Spinal cord (tissue), 10 donors: ENCODE data around the gene LAMTOR2. TPM values are rescaled to one million over a fixed set of nuclear protein-coding genes. Genes with fewer than 3 reads are reported as not detected.
A peak's percentile ranks its signal among the peaks of the same experiment; 100 is the strongest.
"Not testable (repeated sequence)": the region's sequence is repeated elsewhere in the genome, so short reads cannot be mapped to it uniquely, and the experiment has no call there.

Experiments
- DNase-seq, 6 donors: peaks; one replicate each; pipeline versions ENCODE4 v3.0.0 to v3.0.0-alpha.2; 2013 to 2015; ENCODE audit warnings: low spot score in 6 of 6, low read depth in 4 of 6
- H3K27ac ChIP-seq: one replicate; pipeline ENCODE4 v1.5.1; 2013; ENCODE audit warnings: low read depth, low read length, control low read depth
- H3K27me3 ChIP-seq: one replicate; pipeline ENCODE4 v1.6.1; 2013; ENCODE audit warnings: low read length; ENCODE audit not compliant: control insufficient read depth, insufficient read depth
- H3K36me3 ChIP-seq: one replicate; pipeline ENCODE4 v1.6.1; 2013; ENCODE audit warnings: low read length; ENCODE audit not compliant: control insufficient read depth, insufficient read depth
- H3K4me1 ChIP-seq: one replicate; pipeline ENCODE4 v1.6.1; 2013; ENCODE audit warnings: low read length; ENCODE audit not compliant: control insufficient read depth, insufficient read depth
- H3K4me3 ChIP-seq: one replicate; pipeline ENCODE4 v1.5.1; 2013; ENCODE audit warnings: low read depth, low read length, control low read depth
- H3K9me3 ChIP-seq: one replicate; pipeline ENCODE4 v1.6.1; 2013; ENCODE audit warnings: low read length; ENCODE audit not compliant: control insufficient read depth, insufficient read depth
- WGBS: methylation state at CpG from one replicate; pipeline ENCODE4 v1.1.5; 2013; ENCODE audit warnings: missing lambda C conversion rate; ENCODE audit not compliant: insufficient coverage; 5-methylcytosine and 5-hydroxymethylcytosine counted together
- polyA plus RNA-seq, 2 donors: library from polyadenylated mRNA; unstranded; fragments of 120-200 nt; gene quantifications; one replicate each; pipeline ENCODE4 v1.2.1, GENCODE V29; 2013; ENCODE audit not compliant: insufficient read length in 2 of 2
- total RNA-seq, 2 donors: library from RNA; depleted of rRNA in 1 of 2; stranded (reverse); fragments of 120-200 nt in 1 of 2; fragments of >200 nt in 1 of 2; gene quantifications; one replicate each; pipeline versions ENCODE4 v1.2.3 to v1.2.4, GENCODE V29; 2013 to 2014
- donor health status: healthy.

The LAMTOR2 gene
- total and polyA plus RNA-seq, 4 donors = 34.9 to 76.8 (median 73.7) TPM

- H3K9me3 ChIP-seq = no peaks in the 10 kb centered on the region
- no peaks in the 10 kb centered on the region for H3K27me3 ChIP-seq
- H3K27ac ChIP-seq = peak overlapping the region; percentile 76
- H3K4me1 ChIP-seq = peaks cover 11% of the 10 kb centered on the region
- DNase-seq = no peak
- peaks cover 27% of the 10 kb centered on the region for H3K36me3 ChIP-seq
- 0% methylated on average over 1 of the region's 4 CpGs for WGBS
- H3K4me3 ChIP-seq = peak overlapping the region; percentile 78
Observed at GRCh38 chr1:156021093-156021428, 33.5 kb upstream of the LAMTOR2 start.

- Histone ChIP-seq H3K36me3 (peaks cover 18% of the 10 kb centered on the region), H3K4me3 (no peak overlapping the region), H3K27me3 (no peaks in the 10 kb centered on the region), H3K4me1 (peaks cover 11% of the 10 kb centered on the region), H3K27ac (no peak overlapping the region), H3K9me3 (no peaks in the 10 kb centered on the region)
- WGBS = 60% methylated on average over 1 of the region's 2 CpGs
- DNase-seq = no peak
Observed at GRCh38 chr1:156021954-156022353, 32.6 kb upstream of the LAMTOR2 start.

- WGBS = 88% methylated on average over 4 of the region's 5 CpGs
- DNase-seq = no peak
- H3K4me3 ChIP-seq = no peak overlapping the region
Observed at GRCh38 chr1:156024801-156025200, 29.8 kb upstream of the LAMTOR2 start.

GRCh38 chr1:156025876-156026275, 28.7 kb upstream of the LAMTOR2 start:
- H3K27ac ChIP-seq = no peak overlapping the region
- no peaks in the 10 kb centered on the region for H3K9me3 ChIP-seq
- peaks cover 4% of the 10 kb centered on the region for H3K4me1 ChIP-seq
- H3K4me3 ChIP-seq = no peak overlapping the region
- no peaks in the 10 kb centered on the region for H3K36me3 ChIP-seq
- H3K27me3 ChIP-seq = no peaks in the 10 kb centered on the region
- WGBS = 17% methylated on average over 9 of the region's 9 CpGs
- DNase-seq = peak in 2 of 6 donors; percentile 42 to 47

More at GRCh38 chr1:156024801-156025200, 29.8 kb upstream of the LAMTOR2 start:
- Histone ChIP-seq H3K27ac (no peak overlapping the region), H3K9me3 (no peaks in the 10 kb centered on the region), H3K36me3 (no peaks in the 10 kb centered on the region), H3K27me3 (no peaks in the 10 kb centered on the region), H3K4me1 (peaks cover 10% of the 10 kb centered on the region)

- Histone ChIP-seq H3K4me3 (no peak overlapping the region), H3K36me3 (no peaks in the 10 kb centered on the region), H3K27me3 (no peaks in the 10 kb centered on the region), H3K27ac (no peak overlapping the region), H3K4me1 (peaks cover 4% of the 10 kb centered on the region), H3K9me3 (no peaks in the 10 kb centered on the region)
- no peak for DNase-seq
- no CpG with 5 or more reads among the region's 4 CpGs for WGBS
Observed at GRCh38 chr1:156026588-156026987, 28.0 kb upstream of the LAMTOR2 start.

GRCh38 chr1:156033011-156033410, 21.6 kb upstream of the LAMTOR2 start:
- H3K27ac ChIP-seq = no peak overlapping the region
- H3K36me3 ChIP-seq = peaks cover 24% of the 10 kb centered on the region
- H3K4me3 ChIP-seq = no peak overlapping the region
- H3K27me3 ChIP-seq = no peaks in the 10 kb centered on the region
- H3K9me3 ChIP-seq = no peaks in the 10 kb centered on the region
- H3K4me1 ChIP-seq = no peaks in the 10 kb centered on the region
- WGBS = 72% methylated on average over 5 of the region's 6 CpGs
- peak in 1 of 6 donors; percentile 43 for DNase-seq

GRCh38 chr1:156034991-156035390, 19.6 kb upstream of the LAMTOR2 start:
- not testable (repeated sequence) for H3K4me3 ChIP-seq, DNase-seq, H3K9me3 ChIP-seq, H3K4me1 ChIP-seq, H3K27me3 ChIP-seq, H3K27ac ChIP-seq
- no CpG with 5 or more reads among the region's 4 CpGs for WGBS
- peaks cover 40% of the 10 kb centered on the region for H3K36me3 ChIP-seq

GRCh38 chr1:156042828-156043227, 11.8 kb upstream of the LAMTOR2 start:
- WGBS = 93% methylated on average over 3 of the region's 3 CpGs
- Histone ChIP-seq H3K27me3 (no peaks in the 10 kb centered on the region), H3K4me1 (no peaks in the 10 kb centered on the region), H3K27ac (no peak overlapping the region), H3K9me3 (no peaks in the 10 kb centered on the region), H3K36me3 (peaks cover 70% of the 10 kb centered on the region), H3K4me3 (no peak overlapping the region)
- no peak for DNase-seq

- DNase-seq = no peak
- Histone ChIP-seq H3K9me3 (no peaks in the 10 kb centered on the region), H3K4me1 (no peaks in the 10 kb centered on the region), H3K27ac (no peak overlapping the region), H3K4me3 (no peak overlapping the region), H3K27me3 (no peaks in the 10 kb centered on the region), H3K36me3 (peaks cover 68% of the 10 kb centered on the region)
- WGBS = 98% methylated on average over 4 of the region's 4 CpGs
Observed at GRCh38 chr1:156045076-156045475, 9.5 kb upstream of the LAMTOR2 start.

- H3K27me3 ChIP-seq = no peaks in the 10 kb centered on the region
- 80% methylated on average over 1 of the region's 3 CpGs for WGBS
- no peak overlapping the region for H3K27ac ChIP-seq
- no peak overlapping the region for H3K4me3 ChIP-seq
- no peaks in the 10 kb centered on the region for H3K9me3 ChIP-seq
- peaks cover 56% of the 10 kb centered on the region for H3K36me3 ChIP-seq
- DNase-seq = no peak
- peaks cover 5% of the 10 kb centered on the region for H3K4me1 ChIP-seq
Observed at GRCh38 chr1:156048663-156049258, 5.8 kb upstream of the LAMTOR2 start.
